ENCODE results near the gene H3-3A. TPM values are rescaled to one million over a fixed set of nuclear protein-coding genes. Genes with fewer than 3 reads are reported as not detected.

H3-3A gene
- total and polyA plus RNA-seq, 2 of the 8 experiments (the other 6 are each of a cell fraction or from before 2014, with no cell fraction given) = 1,157 to 1,223 TPM

GRCh38 chr1:226029093-226029496, 33.4 kb upstream of the H3-3A start (continued):
- no peak for TF ChIP-seq ATF2 (IDR thresholded peaks at IDR 0.05; ENCODE audit: low read length)
- no peak for TF ChIP-seq TAF1 (IDR thresholded peaks at IDR 0.05; ENCODE audit: low read depth, low read length)
- no peak for TF ChIP-seq E2F6 (IDR thresholded peaks at IDR 0.05)
- no peak for TF ChIP-seq JUND (IDR thresholded peaks at IDR 0.05; ENCODE audit: low read length)
- no peak for TF ChIP-seq SP4 (IDR thresholded peaks at IDR 0.05; ENCODE audit: low read length)
- no peak for TF ChIP-seq MAFK (IDR thresholded peaks at IDR 0.05; ENCODE audit: low read depth, low read length)
- no peak for TF ChIP-seq CHD1 (IDR thresholded peaks at IDR 0.05; ENCODE audit: low read depth, low read length)

All from H1 (cell line).